HCT116 (cell line): Measurements from ENCODE around the gene TFB1M. TPM values are rescaled to one million over a fixed set of nuclear protein-coding genes. Genes with fewer than 3 reads are reported as not detected.

Experiments
- ATAC-seq: fragments of 200-7000 bp; cut with Tn5 transposase; 2 replicates; pipeline ENCODE4 v1.9.1; 2020; ENCODE audit warnings: mild to moderate bottlenecking, moderate library complexity
- BruUV-seq: library from RNA; stranded (reverse); fragments of 400-500 nt; replicated peaks from 2 replicates; lab custom pipeline; 2021; lab: Mats Ljungman, UMichigan
- CTCF ChIA-PET: fragments of 300-600 bp; sonication (Branson Sonifier 250); formaldehyde crosslinking; loops from one replicate; lab custom pipeline; 2021; ENCODE audit warnings: antibody characterized with exemption; lab: Charles Lee
- POLR2A ChIA-PET: fragments of 300-600, 350-600 bp; sonication (Branson Sonifier 250); formaldehyde crosslinking; loops from one replicate; lab custom pipeline; 2021; ENCODE audit warnings: antibody characterized with exemption; lab: Charles Lee
- RAD21 ChIA-PET, 2 experiments: fragments of 300-600 bp; sonication (Branson Sonifier 250); formaldehyde crosslinking; loops; one replicate each; lab custom pipeline; 2023; ENCODE audit warnings: low total read pairs in 2 of 2; ENCODE audit not compliant: uncharacterized antibody in 2 of 2, unreplicated experiment in 2 of 2, low non-redundant PET in 1 of 2; lab: Charles Lee
- DNase-seq: peaks from one replicate; pipeline ENCODE4 v3.0.0-alpha.2; 2010; ENCODE audit warnings: low read depth, low spot score
- H2AFZ ChIP-seq: fragments of 200-600 bp; shearing (Covaris generic), sonication (generic); 2 replicates; pipeline ENCODE4 v1.6.1; 2017; ENCODE audit warnings: low read depth, mixed run types, mixed read lengths, antibody characterized with exemption, low read length; ENCODE audit not compliant: poor library complexity, severe bottlenecking
- H3K27ac ChIP-seq: 2 replicates; pipeline ENCODE4 v1.5.1; 2012; ENCODE audit warnings: low read depth, low read length
- H3K27me3 ChIP-seq: fragments of 200-600 bp; sonication (generic); 2 replicates; pipeline ENCODE4 v1.6.1; 2016; ENCODE audit warnings: mixed run types, low read length, mixed read lengths; ENCODE audit not compliant: insufficient read depth
- H3K36me3 ChIP-seq, 2 experiments: fragments of 200-500 bp in 1 of 2; fragments of 200-600 bp in 1 of 2; sonication (Bioruptor generic) in 1 of 2; sonication (generic) in 1 of 2; 2 replicates each; pipeline versions ENCODE4 v1.5.1 to v1.6.1; 2014 to 2016; ENCODE audit warnings: low read length in 2 of 2, inconsistent platforms in 1 of 2, mixed read lengths in 1 of 2, mixed run types in 1 of 2; ENCODE audit not compliant: insufficient read depth in 2 of 2, control insufficient read depth in 1 of 2
- H3K4me1 ChIP-seq, 2 experiments: fragments of 200-600 bp in 1 of 2; sonication (generic) in 1 of 2; 2 replicates each; pipeline versions ENCODE4 v1.5.1 to v1.6.1; 2012 to 2017; ENCODE audit warnings: low read length in 2 of 2, inconsistent platforms in 1 of 2, mild to moderate bottlenecking in 1 of 2, mixed read lengths in 1 of 2, mixed run types in 1 of 2, moderate library complexity in 1 of 2; ENCODE audit not compliant: insufficient read depth in 2 of 2, control insufficient read depth in 1 of 2
- H3K4me2 ChIP-seq: fragments of 200-600 bp; sonication (generic); 2 replicates; pipeline ENCODE4 v1.6.1; 2017; ENCODE audit warnings: mixed run types, low read length, mixed read lengths
- H3K4me3 ChIP-seq, 2 experiments: fragments of 200-600 bp in 1 of 2; sonication (generic) in 1 of 2; replicated peaks in 1 of 2; 2 replicates each; pipeline ENCODE4 v1.5.1; 2011 to 2016; ENCODE audit warnings: low read length in 2 of 2, control low read depth in 1 of 2, low read depth in 1 of 2, mild to moderate bottlenecking in 1 of 2, mixed read lengths in 1 of 2, mixed run types in 1 of 2
- H3K79me2 ChIP-seq: fragments of 200-600 bp; sonication (generic); 2 replicates; pipeline ENCODE4 v1.6.1; 2017; ENCODE audit warnings: mild to moderate bottlenecking, mixed run types, low read length, moderate library complexity, mixed read lengths; ENCODE audit not compliant: insufficient read depth
- H3K9ac ChIP-seq: fragments of 200-600 bp; sonication (generic); 2 replicates; pipeline ENCODE4 v1.6.1; 2016; ENCODE audit warnings: low read length, mixed read lengths
- H3K9me2 ChIP-seq: fragments of 200-600 bp; sonication (generic), shearing (Covaris generic); 2 replicates; pipeline ENCODE4 v1.6.1; 2017; ENCODE audit warnings: mixed run types, mild to moderate bottlenecking, moderate library complexity; ENCODE audit not compliant: insufficient read depth
- H3K9me3 ChIP-seq, 2 experiments: fragments of 200-500 bp in 1 of 2; fragments of 200-600 bp in 1 of 2; sonication (Bioruptor generic) in 1 of 2; sonication (generic) in 1 of 2; 2 replicates each; pipeline ENCODE4 v1.6.1; 2014 to 2017; ENCODE audit warnings: low read length in 2 of 2, mixed read lengths in 2 of 2, inconsistent platforms in 1 of 2, low read depth in 1 of 2, mild to moderate bottlenecking in 1 of 2, mixed run types in 1 of 2, moderate library complexity in 1 of 2; ENCODE audit not compliant: control insufficient read depth in 1 of 2, insufficient read depth in 1 of 2
- H4K20me1 ChIP-seq: fragments of 200-600 bp; sonication (generic), shearing (Covaris generic); 2 replicates; pipeline ENCODE4 v1.6.1; 2017; ENCODE audit warnings: mixed run types, mild to moderate bottlenecking, moderate library complexity; ENCODE audit not compliant: insufficient read depth
- CTCF ChIP-seq, 3 experiments: fragments of 200-600 bp in 1 of 3; sonication (generic) in 1 of 3; IDR thresholded peaks in 2 of 3; conservative IDR thresholded peaks in 1 of 3; 2 replicates each; pipeline ENCODE4 v1.5.1; 2012 to 2017; ENCODE audit warnings: low read depth in 2 of 3, low read length in 2 of 3, antibody characterized with exemption in 1 of 3, borderline replicate concordance in 1 of 3, control low read depth in 1 of 3, mild to moderate bottlenecking in 1 of 3, mixed read lengths in 1 of 3, mixed run types in 1 of 3, moderate library complexity in 1 of 3; ENCODE audit not compliant: insufficient read depth in 1 of 3
- EZH2 ChIP-seq: fragments of 200-600 bp; sonication (generic); IDR thresholded peaks from 2 replicates; pipeline ENCODE4 v1.6.1; 2017; ENCODE audit warnings: antibody characterized with exemption, mixed run types
- EZH2phosphoT487 ChIP-seq: fragments of 200-600 bp; IDR thresholded peaks from 2 replicates; pipeline ENCODE4 v1.6.1; 2018; ENCODE audit warnings: antibody characterized with exemption, borderline replicate concordance
- FOSL1 ChIP-seq: IDR thresholded peaks from 2 replicates; pipeline ENCODE4 v1.6.1; 2012; ENCODE audit warnings: low read depth
- JUND ChIP-seq: IDR thresholded peaks from 2 replicates; pipeline ENCODE4 v1.6.1; 2012
- MAX ChIP-seq: IDR thresholded peaks from 2 replicates; pipeline ENCODE4 v1.6.1; 2012
- POLR2AphosphoS5 ChIP-seq: IDR thresholded peaks from 2 replicates; pipeline ENCODE4 v1.6.1; 2011; ENCODE audit warnings: mild to moderate bottlenecking, low read depth, low read length, moderate library complexity
- REST ChIP-seq: IDR thresholded peaks from 2 replicates; pipeline ENCODE4 v1.6.1; 2012; ENCODE audit warnings: low read depth
- SIN3A ChIP-seq: IDR thresholded peaks from 2 replicates; pipeline ENCODE4 v1.6.1; 2012; ENCODE audit warnings: low read depth
- SP1 ChIP-seq: IDR thresholded peaks from 2 replicates; pipeline ENCODE4 v1.6.1; 2012; ENCODE audit warnings: low read depth
- SRF ChIP-seq: IDR thresholded peaks from 2 replicates; pipeline ENCODE4 v1.6.1; 2012; ENCODE audit warnings: low read depth
- TCF7L2 ChIP-seq: IDR thresholded peaks from 2 replicates; pipeline ENCODE4 v1.7.0; 2011; ENCODE audit warnings: borderline replicate concordance, inconsistent platforms; ENCODE audit not compliant: insufficient read depth, insufficient read length; ENCODE audit errors: extremely low read depth
- YY1 ChIP-seq: IDR thresholded peaks from 2 replicates; pipeline ENCODE4 v1.6.1; 2011; ENCODE audit warnings: low read length, low read depth, moderate library complexity, mild to moderate bottlenecking; ENCODE audit not compliant: insufficient replicate concordance; ENCODE audit errors: extremely low read depth
- ZFX ChIP-seq: fragments of 450-650 bp; IDR thresholded peaks from 2 replicates; pipeline ENCODE4 v1.6.1; 2017
- ZNF274 ChIP-seq: fragments of 200-500 bp; sonication (Bioruptor generic); IDR thresholded peaks from 2 replicates; pipeline ENCODE4 v1.6.1; 2014; ENCODE audit warnings: mild to moderate bottlenecking, low read depth, low read length, inconsistent platforms
- intact Hi-C: fragments of 100-400 bp; cut with micrococcal nuclease; formaldehyde crosslinking; loops from 2 replicates; pipeline ENCODE4 v1.10.0; 2022
- total RNA-seq: library from RNA; stranded (reverse); gene quantifications from one replicate; pipeline ENCODE4 v1.2.1, GENCODE V29; 2021; ENCODE audit not compliant: unreplicated experiment

The TFB1M gene
- total RNA-seq, 1 experiment from 2014 or later, result 43.8 TPM

- H3K9me2 ChIP-seq, result no peaks in the 10 kb centered on the region
- H3K9me3 ChIP-seq, result no peaks in the 10 kb centered on the region
- H3K4me2 ChIP-seq, result no peak overlapping the region
- TF ChIP-seq EZH2phosphoT487, result no peak
- no peak for TF ChIP-seq SRF
- TF ChIP-seq YY1, result no peak
- TF ChIP-seq EZH2, result no peak
- TF ChIP-seq TCF7L2, result no peak
- no peak for TF ChIP-seq POLR2AphosphoS5
- TF ChIP-seq CTCF (IDR thresholded peaks at IDR 0.05 in 2 of 3, conservative IDR thresholded peaks at IDR 0.05 in 1 of 3; ENCODE audit: borderline replicate concordance in 1 of 3, insufficient read depth in 1 of 3, low read depth in 2 of 3, low read length in 2 of 3), result no peak
- TF ChIP-seq REST, result no peak
- no peak for TF ChIP-seq FOSL1
- TF ChIP-seq JUND, result no peak
- TF ChIP-seq MAX, result no peak
- TF ChIP-seq SIN3A, result no peak
- no peak for TF ChIP-seq ZNF274
- TF ChIP-seq ZFX, result no peak
- no peak for TF ChIP-seq SP1
- no peaks in the 10 kb centered on the region for H4K20me1 ChIP-seq
- RAD21 ChIA-PET, result no interaction called here
- ATAC-seq (no peak), DNase-seq (no peak)
- H3K27ac ChIP-seq, result no peak overlapping the region
- no peak overlapping the region for H3K9ac ChIP-seq
- H3K36me3 ChIP-seq, result no peaks in the 10 kb centered on the region
- intact Hi-C loops, result no loop called here
- H3K4me1 ChIP-seq, result peaks cover 5 to 16% of the 10 kb centered on the region in 2 experiments
- no TSS peak for BruUV-seq
- H3K27me3 ChIP-seq, result no peaks in the 10 kb centered on the region
- POLR2A ChIA-PET, result no interaction called here
- no peak overlapping the region for H3K4me3 ChIP-seq
- CTCF ChIA-PET, result no interaction called here
- H2AFZ ChIP-seq, result no peak overlapping the region
- H3K79me2 ChIP-seq, result no peaks in the 10 kb centered on the region; the same call in 1 of the 2 replicates
Observed at GRCh38 chr6:155269765-155270164, 44.5 kb downstream of the TFB1M start.
